H9 (cell line): ENCODE measurements around the gene TNFRSF1B. TPM values are rescaled to one million over a fixed set of nuclear protein-coding genes. Genes with fewer than 3 reads are reported as not detected.
A peak's percentile ranks its signal among the peaks of the same experiment; 100 is the strongest.

ENCODE experiments used
- DNase-seq: peaks from one replicate; pipeline ENCODE4 v3.0.0-alpha.2; 2017
- H2AFZ ChIP-seq: one replicate; pipeline ENCODE4 v1.6.1; 2013; ENCODE audit warnings: mild to moderate bottlenecking, low read length, control low read depth, moderate library complexity
- H2AK5ac ChIP-seq: 2 replicates; pipeline ENCODE4 v1.6.1; 2013; ENCODE audit warnings: low read length, control low read depth, mixed read lengths; ENCODE audit not compliant: insufficient read length
- H2BK120ac ChIP-seq: one replicate; pipeline ENCODE4 v1.6.1; 2013; ENCODE audit warnings: low read depth, mild to moderate bottlenecking, low read length, control low read depth, inconsistent platforms; ENCODE audit not compliant: poor library complexity, severe bottlenecking
- H2BK12ac ChIP-seq: 2 replicates; pipeline ENCODE4 v1.6.1; 2013; ENCODE audit warnings: low read length, control low read depth, mixed read lengths, low read depth; ENCODE audit not compliant: insufficient read length
- H2BK15ac ChIP-seq: 2 replicates; pipeline ENCODE4 v1.6.1; 2013; ENCODE audit warnings: low read depth, low read length, control low read depth
- H2BK20ac ChIP-seq: one replicate; pipeline ENCODE4 v1.6.1; 2013; ENCODE audit warnings: low read depth, mild to moderate bottlenecking, low read length, control low read depth, inconsistent platforms; ENCODE audit not compliant: poor library complexity, severe bottlenecking
- H2BK5ac ChIP-seq: 2 replicates; pipeline ENCODE4 v1.6.1; 2013; ENCODE audit warnings: low read length, control low read depth, mixed read lengths; ENCODE audit not compliant: insufficient read length
- H3K14ac ChIP-seq: 2 replicates; pipeline ENCODE4 v1.6.1; 2013; ENCODE audit warnings: low read length, control low read depth; ENCODE audit not compliant: insufficient read depth
- H3K18ac ChIP-seq: 2 replicates; pipeline ENCODE4 v1.6.1; 2013; ENCODE audit warnings: low read depth, mild to moderate bottlenecking, mixed read lengths, low read length, control low read depth; ENCODE audit not compliant: insufficient read length
- H3K23ac ChIP-seq: 2 replicates; pipeline ENCODE4 v1.6.1; 2013; ENCODE audit warnings: low read length, control low read depth, mixed read lengths, low read depth; ENCODE audit not compliant: insufficient read length
- H3K23me2 ChIP-seq: 2 replicates; pipeline ENCODE4 v1.6.1; 2013; ENCODE audit warnings: low read depth, mild to moderate bottlenecking, mixed read lengths, low read length, control low read depth; ENCODE audit not compliant: insufficient read length, poor library complexity, severe bottlenecking
- H3K27ac ChIP-seq: 2 replicates; pipeline ENCODE4 v1.5.1; 2013; ENCODE audit warnings: low read length, control low read depth, mixed read lengths, low read depth; ENCODE audit not compliant: insufficient read length
- H3K27me3 ChIP-seq: 2 replicates; pipeline ENCODE4 v1.6.1; 2013; ENCODE audit warnings: low read length, control low read depth, inconsistent platforms; ENCODE audit not compliant: insufficient read depth
- H3K4ac ChIP-seq: 2 replicates; pipeline ENCODE4 v1.6.1; 2013; ENCODE audit warnings: low read depth, mild to moderate bottlenecking, control low read depth, inconsistent platforms, low read length, moderate library complexity
- H3K4me1 ChIP-seq: 2 replicates; pipeline ENCODE4 v1.6.1; 2013; ENCODE audit warnings: low read length, control low read depth, inconsistent platforms; ENCODE audit not compliant: insufficient read depth
- H3K4me2 ChIP-seq: 2 replicates; pipeline ENCODE4 v1.6.1; 2013; ENCODE audit warnings: low read length, control low read depth, mixed read lengths; ENCODE audit not compliant: insufficient read length, insufficient read depth
- H3K56ac ChIP-seq: 2 replicates; pipeline ENCODE4 v1.6.1; 2013; ENCODE audit warnings: low read depth, mild to moderate bottlenecking, mixed read lengths, low read length, control low read depth; ENCODE audit not compliant: insufficient read length
- H3K79me1 ChIP-seq: 2 replicates; pipeline ENCODE4 v1.6.1; 2013; ENCODE audit warnings: low read depth, mild to moderate bottlenecking, moderate library complexity, low read length, control low read depth, inconsistent platforms; ENCODE audit not compliant: insufficient read depth, poor library complexity, severe bottlenecking
- H3K79me2 ChIP-seq: 2 replicates; pipeline ENCODE4 v1.6.1; 2013; ENCODE audit warnings: low read length, control low read depth, inconsistent platforms; ENCODE audit not compliant: insufficient read depth
- H3K9ac ChIP-seq: 2 replicates; pipeline ENCODE4 v1.6.1; 2013; ENCODE audit warnings: low read length, control low read depth, mixed read lengths; ENCODE audit not compliant: insufficient read length; ENCODE audit errors: extremely low read depth
- H3K9me3 ChIP-seq: one replicate; pipeline ENCODE4 v1.6.1; 2013; ENCODE audit warnings: low read depth, low read length, inconsistent platforms; ENCODE audit not compliant: control insufficient read depth
- H3T11ph ChIP-seq: one replicate; pipeline ENCODE4 v1.6.1; 2013; ENCODE audit warnings: mild to moderate bottlenecking, low read length, control low read depth, inconsistent platforms
- H4K20me1 ChIP-seq: one replicate; pipeline ENCODE4 v1.6.1; 2013; ENCODE audit not compliant: control insufficient read depth, insufficient read length, insufficient read depth
- H4K5ac ChIP-seq: 2 replicates; pipeline ENCODE4 v1.6.1; 2013; ENCODE audit warnings: low read depth, mild to moderate bottlenecking, mixed read lengths, low read length, control low read depth; ENCODE audit not compliant: insufficient read length
- H4K8ac ChIP-seq: replicated peaks from 2 replicates; pipeline ENCODE4 v1.6.1; 2013; ENCODE audit warnings: low read length, control low read depth, mixed read lengths, low read depth; ENCODE audit not compliant: insufficient read length
- H4K91ac ChIP-seq: 2 replicates; pipeline ENCODE4 v1.6.1; 2013; ENCODE audit warnings: low read depth, mild to moderate bottlenecking, moderate library complexity, mixed read lengths, low read length, control low read depth; ENCODE audit not compliant: insufficient read length
- H3K27ac Mint-ChIP-seq, 3 experiments: 2 replicates in 2 of 3; 3 replicates in 1 of 3; pipeline ENCODE4 v1.8.0; 2020 to 2021; ENCODE audit warnings: mixed read lengths in 3 of 3, mild to moderate bottlenecking in 1 of 3, moderate library complexity in 1 of 3
- H3K27me3 Mint-ChIP-seq: 2 replicates; pipeline ENCODE4 v1.8.0; 2021; ENCODE audit warnings: low read depth, mild to moderate bottlenecking, moderate library complexity, mixed read lengths
- H3K36me3 Mint-ChIP-seq, 3 experiments: 2 replicates in 2 of 3; 3 replicates in 1 of 3; pipeline ENCODE4 v1.8.0; 2020 to 2021; ENCODE audit warnings: low read depth in 3 of 3, mixed read lengths in 3 of 3; ENCODE audit not compliant: insufficient read depth in 1 of 3
- H3K4me1 Mint-ChIP-seq, 2 experiments: 2 replicates each; pipeline ENCODE4 v1.8.0; 2020; ENCODE audit warnings: mixed read lengths in 2 of 2
- H3K4me3 Mint-ChIP-seq, 2 experiments: 2 replicates in 1 of 2; 3 replicates in 1 of 2; pipeline ENCODE4 v1.8.0; 2020 to 2021; ENCODE audit warnings: mild to moderate bottlenecking in 2 of 2, mixed read lengths in 2 of 2, moderate library complexity in 1 of 2
- H3K9me3 Mint-ChIP-seq, 2 experiments: 2 replicates in 1 of 2; 3 replicates in 1 of 2; pipeline ENCODE4 v1.8.0; 2020; ENCODE audit warnings: mild to moderate bottlenecking in 2 of 2, mixed read lengths in 2 of 2, moderate library complexity in 1 of 2
- WGBS: extraction: QIAGEN DNeasy Blood & Tissue Kit; methylation state at CpG from one replicate; pipeline ENCODE4 v1.1.7; 2013; ENCODE audit warnings: missing lambda C conversion rate, low lambda C conversion rate, mixed read lengths; ENCODE audit not compliant: insufficient read length; ENCODE audit errors: extremely low coverage; 5-methylcytosine and 5-hydroxymethylcytosine counted together
- total RNA-seq: library from RNA; stranded (reverse); gene quantifications from 2 replicates; pipeline ENCODE4 v1.2.1, GENCODE V29; 2021
- TF ChIP-seq, protein P1 (sequence below): fragments of 200-600 bp; sonication (generic); conservative IDR thresholded peaks from 3 replicates; pipeline ENCODE4 v1.8.0; 2021; ENCODE audit warnings: antibody characterized with exemption, mild to moderate bottlenecking

TNFRSF1B gene
- total RNA-seq, 1 experiment from 2014 or later: 0.57 TPM

DNA sequence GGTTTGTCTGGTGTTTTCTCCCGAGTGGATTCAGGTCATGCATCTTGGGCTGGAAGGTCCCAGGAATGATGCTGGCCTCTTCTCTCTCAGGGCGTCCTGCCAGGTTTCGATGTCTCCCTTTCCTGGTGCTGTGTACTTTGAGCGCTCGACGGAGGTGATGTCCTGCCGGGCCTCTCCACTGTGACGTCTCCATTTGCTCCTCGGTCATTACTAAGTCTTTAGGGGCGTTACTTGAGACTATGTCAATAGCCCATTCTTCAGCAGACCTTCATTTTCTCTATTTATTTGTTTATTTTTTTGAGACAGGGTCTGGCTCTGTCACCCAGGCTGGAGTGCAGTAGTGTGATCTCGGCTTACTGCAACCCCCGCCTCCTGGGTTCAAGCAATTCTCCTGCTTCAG is 37.2 kb upstream of the TNFRSF1B start:
- Histone ChIP-seq H4K8ac (no peak overlapping the region), H3K4me1 (no peaks in the 10 kb centered on the region), H2BK12ac (no peak overlapping the region), H3K9ac (no peak overlapping the region), H3K23ac (no peak overlapping the region), H3K79me2 (no peaks in the 10 kb centered on the region), H3K27ac (no peak overlapping the region), H2BK20ac (no peak overlapping the region), H2BK120ac (no peak overlapping the region), H4K20me1 (no peaks in the 10 kb centered on the region), H2BK15ac (no peak overlapping the region; the same call in 1 of the 2 replicates), H3K27me3 (no peaks in the 10 kb centered on the region), H2AFZ (no peak overlapping the region), H3T11ph (no peak overlapping the region), H3K18ac (no peak overlapping the region), H2BK5ac (no peak overlapping the region), H4K91ac (no peak overlapping the region), H2AK5ac (no peak overlapping the region), H3K79me1 (no peaks in the 10 kb centered on the region), H3K9me3 (no peaks in the 10 kb centered on the region), H3K56ac (no peak overlapping the region), H3K4ac (no peak overlapping the region), H3K4me2 (no peak overlapping the region), H4K5ac (no peak overlapping the region), H3K14ac (no peak overlapping the region), H3K23me2 (no peaks in the 10 kb centered on the region)
- Mint-ChIP-seq H3K4me1 (no peaks in the 10 kb centered on the region), H3K27me3 (no peaks in the 10 kb centered on the region; the same call in 1 of the 2 replicates), H3K27ac (peak overlapping the region in 1 of 3 experiments; percentile 6; a peak in 1 of 7 replicates), H3K36me3 (no peaks in the 10 kb centered on the region), H3K4me3 (no peak overlapping the region), H3K9me3 (no peaks in the 10 kb centered on the region)
- TF ChIP-seq, protein P1, sequence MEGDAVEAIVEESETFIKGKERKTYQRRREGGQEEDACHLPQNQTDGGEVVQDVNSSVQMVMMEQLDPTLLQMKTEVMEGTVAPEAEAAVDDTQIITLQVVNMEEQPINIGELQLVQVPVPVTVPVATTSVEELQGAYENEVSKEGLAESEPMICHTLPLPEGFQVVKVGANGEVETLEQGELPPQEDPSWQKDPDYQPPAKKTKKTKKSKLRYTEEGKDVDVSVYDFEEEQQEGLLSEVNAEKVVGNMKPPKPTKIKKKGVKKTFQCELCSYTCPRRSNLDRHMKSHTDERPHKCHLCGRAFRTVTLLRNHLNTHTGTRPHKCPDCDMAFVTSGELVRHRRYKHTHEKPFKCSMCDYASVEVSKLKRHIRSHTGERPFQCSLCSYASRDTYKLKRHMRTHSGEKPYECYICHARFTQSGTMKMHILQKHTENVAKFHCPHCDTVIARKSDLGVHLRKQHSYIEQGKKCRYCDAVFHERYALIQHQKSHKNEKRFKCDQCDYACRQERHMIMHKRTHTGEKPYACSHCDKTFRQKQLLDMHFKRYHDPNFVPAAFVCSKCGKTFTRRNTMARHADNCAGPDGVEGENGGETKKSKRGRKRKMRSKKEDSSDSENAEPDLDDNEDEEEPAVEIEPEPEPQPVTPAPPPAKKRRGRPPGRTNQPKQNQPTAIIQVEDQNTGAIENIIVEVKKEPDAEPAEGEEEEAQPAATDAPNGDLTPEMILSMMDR: no peak
- no peak for DNase-seq
- no CpG with 5 or more reads among the region's 12 CpGs for WGBS
